GM12874 (cell line): Measurements from ENCODE around the gene PARD6G.

Experiments used
- TF ChIP-seq, protein P1 (sequence below): IDR thresholded peaks from 2 replicates; pipeline ENCODE4 v1.5.1; 2011; ENCODE audit warnings: low read depth, mild to moderate bottlenecking, control low read depth, low read length, moderate library complexity; ENCODE audit not compliant: insufficient read depth

Gene PARD6G

GRCh38 chr18:80178935-80179818 is 68.1 kb downstream of the PARD6G start:
- TF ChIP-seq, protein P1, sequence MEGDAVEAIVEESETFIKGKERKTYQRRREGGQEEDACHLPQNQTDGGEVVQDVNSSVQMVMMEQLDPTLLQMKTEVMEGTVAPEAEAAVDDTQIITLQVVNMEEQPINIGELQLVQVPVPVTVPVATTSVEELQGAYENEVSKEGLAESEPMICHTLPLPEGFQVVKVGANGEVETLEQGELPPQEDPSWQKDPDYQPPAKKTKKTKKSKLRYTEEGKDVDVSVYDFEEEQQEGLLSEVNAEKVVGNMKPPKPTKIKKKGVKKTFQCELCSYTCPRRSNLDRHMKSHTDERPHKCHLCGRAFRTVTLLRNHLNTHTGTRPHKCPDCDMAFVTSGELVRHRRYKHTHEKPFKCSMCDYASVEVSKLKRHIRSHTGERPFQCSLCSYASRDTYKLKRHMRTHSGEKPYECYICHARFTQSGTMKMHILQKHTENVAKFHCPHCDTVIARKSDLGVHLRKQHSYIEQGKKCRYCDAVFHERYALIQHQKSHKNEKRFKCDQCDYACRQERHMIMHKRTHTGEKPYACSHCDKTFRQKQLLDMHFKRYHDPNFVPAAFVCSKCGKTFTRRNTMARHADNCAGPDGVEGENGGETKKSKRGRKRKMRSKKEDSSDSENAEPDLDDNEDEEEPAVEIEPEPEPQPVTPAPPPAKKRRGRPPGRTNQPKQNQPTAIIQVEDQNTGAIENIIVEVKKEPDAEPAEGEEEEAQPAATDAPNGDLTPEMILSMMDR, result no peak

DNA sequence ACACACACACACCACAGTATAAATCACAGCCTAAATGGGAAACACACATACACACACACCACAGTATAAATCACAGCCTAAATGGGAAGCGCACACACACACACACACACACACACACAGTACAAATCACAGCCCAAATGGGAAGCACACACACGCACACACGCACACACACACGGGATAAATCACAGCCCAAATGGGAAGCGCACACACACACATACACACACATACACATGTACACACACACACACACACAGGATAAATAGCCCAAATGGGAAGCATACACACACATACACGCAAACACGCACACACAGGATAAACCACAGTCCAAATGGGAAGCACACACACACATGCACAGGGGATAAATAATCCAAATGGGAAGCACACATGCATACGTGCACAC is 70.2 kb downstream of the PARD6G start:
- TF ChIP-seq, protein P1, result no peak

GRCh38 chr18:80176334-80177073 is 70.8 kb downstream of the PARD6G start:
- TF ChIP-seq, protein P1, result no peak

DNA sequence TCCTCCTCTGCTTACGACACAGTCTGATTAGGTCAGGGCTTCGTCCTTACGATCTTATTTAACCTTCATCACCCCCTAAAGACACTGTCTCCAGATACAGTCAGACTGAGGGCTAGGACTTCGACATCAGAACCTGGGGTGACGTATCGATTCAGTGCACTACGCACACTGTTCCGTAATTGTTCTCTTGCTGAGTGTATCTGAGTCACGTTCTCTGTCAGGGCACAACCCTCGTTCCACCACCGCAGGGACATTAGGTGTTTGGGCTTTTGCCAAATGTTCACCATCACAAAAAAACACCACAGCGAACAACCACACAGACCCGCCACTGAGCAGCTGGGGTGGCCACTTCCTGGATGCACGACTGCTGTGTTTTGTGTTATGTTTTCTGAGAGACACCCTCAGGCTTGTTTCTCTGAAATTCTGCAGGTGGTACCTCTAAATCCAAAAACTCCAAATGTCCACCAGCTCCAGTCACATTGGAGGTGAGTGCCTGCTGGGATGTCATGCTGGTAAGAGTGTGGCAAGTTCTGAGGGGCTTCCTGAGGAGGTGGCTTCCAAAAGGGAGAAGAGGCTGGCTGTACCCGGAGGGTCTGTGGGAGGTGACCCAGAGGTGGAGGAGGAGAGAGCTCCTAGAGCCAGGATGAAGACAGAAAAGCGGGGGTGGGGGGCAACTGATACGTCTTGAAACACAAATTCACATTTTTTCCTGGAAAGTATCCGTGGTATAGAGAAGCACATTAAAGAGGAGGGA is 71.7 kb downstream of the PARD6G start:
- TF ChIP-seq, protein P1, result no peak

DNA sequence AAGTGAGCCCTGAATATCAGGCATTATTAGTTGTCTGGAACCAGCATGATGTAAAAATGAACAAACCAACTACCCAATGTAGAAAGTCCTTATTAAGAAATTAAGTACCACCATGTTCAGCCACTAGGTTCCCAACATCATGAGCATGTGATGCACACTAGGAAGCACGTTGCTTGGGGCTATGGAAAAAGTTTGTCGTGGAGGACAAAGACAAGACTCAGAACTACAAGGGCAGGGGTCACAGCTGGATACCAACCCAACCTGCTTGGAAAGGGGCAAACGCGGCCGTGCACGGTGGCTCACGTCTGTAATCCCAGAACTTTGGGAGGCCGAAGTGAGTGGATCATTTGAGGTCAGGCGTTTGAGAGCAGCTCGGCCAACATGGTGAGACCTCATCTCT is 74.3 kb downstream of the PARD6G start:
- TF ChIP-seq, protein P1, result no peak

DNA sequence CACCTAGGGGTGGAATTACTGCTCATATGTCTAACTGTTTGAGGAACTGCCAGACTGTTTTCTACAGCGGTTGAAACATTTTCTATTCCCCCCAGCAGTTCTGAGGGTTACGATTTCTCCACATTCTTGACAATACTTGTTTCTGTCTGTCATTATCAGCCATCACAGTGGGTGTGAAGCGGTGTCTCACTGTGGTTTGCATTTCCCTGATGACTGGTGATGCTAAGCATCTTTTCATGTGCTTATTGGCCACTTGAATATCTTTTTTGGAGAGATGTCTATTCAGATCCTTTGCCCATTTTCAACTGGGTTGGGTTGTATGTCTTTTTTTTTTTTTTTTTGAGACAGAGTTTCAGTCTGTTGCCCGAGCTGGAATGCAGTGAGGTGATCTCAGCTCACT is 75.3 kb downstream of the PARD6G start:
- TF ChIP-seq, protein P1, result no peak
